KMS-11 (cell line): ENCODE measurements around the gene DPM3.

Source experiments
- H2AFZ ChIP-seq: fragments of 200-600 bp; sonication (generic); 2 replicates; pipeline ENCODE4 v1.6.1; 2016; ENCODE audit warnings: antibody characterized with exemption, mixed run types, low read depth
- H3K27ac ChIP-seq: fragments of 200-600 bp; sonication (generic); 2 replicates; pipeline ENCODE4 v1.6.1; 2016; ENCODE audit warnings: mild to moderate bottlenecking, mixed run types
- H3K27me3 ChIP-seq: fragments of 200-600 bp; sonication (generic); 2 replicates; pipeline ENCODE4 v1.6.1; 2017; ENCODE audit warnings: mild to moderate bottlenecking, low read depth, mixed run types, moderate library complexity; ENCODE audit not compliant: insufficient read depth
- H3K36me3 ChIP-seq: fragments of 200-600 bp; sonication (generic); 2 replicates; pipeline ENCODE4 v1.6.1; 2017; ENCODE audit warnings: mild to moderate bottlenecking, mixed run types; ENCODE audit not compliant: insufficient read depth
- H3K4me1 ChIP-seq: fragments of 200-600 bp; sonication (generic); 2 replicates; pipeline ENCODE4 v1.6.1; 2016; ENCODE audit warnings: mild to moderate bottlenecking, low read depth, mixed run types; ENCODE audit not compliant: poor library complexity, severe bottlenecking
- H3K4me2 ChIP-seq: fragments of 200-600 bp; sonication (generic); 2 replicates; pipeline ENCODE4 v1.7.0; 2016; ENCODE audit warnings: mild to moderate bottlenecking, mixed run types
- H3K4me3 ChIP-seq: fragments of 200-600 bp; sonication (generic); IDR thresholded peaks from 2 replicates; pipeline ENCODE4 v1.6.1; 2017; ENCODE audit warnings: low read depth, low read length, mixed read lengths; ENCODE audit not compliant: insufficient read depth
- H3K79me2 ChIP-seq: fragments of 200-600 bp; sonication (generic); 2 replicates; pipeline ENCODE4 v1.6.1; 2016; ENCODE audit warnings: low read depth, mixed run types; ENCODE audit not compliant: insufficient read depth
- H3K9ac ChIP-seq: fragments of 200-600 bp; sonication (generic); 2 replicates; pipeline ENCODE4 v1.6.1; 2016; ENCODE audit warnings: mild to moderate bottlenecking, mixed run types
- H4K20me1 ChIP-seq: fragments of 200-600 bp; sonication (generic); 2 replicates; pipeline ENCODE4 v1.6.1; 2016; ENCODE audit warnings: mild to moderate bottlenecking, mixed run types; ENCODE audit not compliant: insufficient read depth
- CTCF ChIP-seq: fragments of 200-600 bp; sonication (generic); conservative IDR thresholded peaks from 2 replicates; pipeline ENCODE4 v1.6.1; 2017; ENCODE audit warnings: low read depth, mild to moderate bottlenecking, antibody characterized with exemption, low read length, moderate library complexity, mixed read lengths

DPM3 gene

GRCh38 chr1:155176544-155177071 is 36.3 kb upstream of the DPM3 start:
- H3K4me2 ChIP-seq, result no peak overlapping the region; the same call in 1 of the 2 replicates
- H3K27ac ChIP-seq, result no peak overlapping the region
- peaks cover 14% of the 10 kb centered on the region for H3K79me2 ChIP-seq
- H2AFZ ChIP-seq, result no peak overlapping the region
- no peak overlapping the region for H3K9ac ChIP-seq
- H3K4me1 ChIP-seq, result peaks cover 40% of the 10 kb centered on the region
- no peak overlapping the region for H3K4me3 ChIP-seq
- no peaks in the 10 kb centered on the region for H3K36me3 ChIP-seq
- TF ChIP-seq CTCF, result peak; percentile 100
- no peaks in the 10 kb centered on the region for H4K20me1 ChIP-seq
- H3K27me3 ChIP-seq, result no peaks in the 10 kb centered on the region

DNA sequence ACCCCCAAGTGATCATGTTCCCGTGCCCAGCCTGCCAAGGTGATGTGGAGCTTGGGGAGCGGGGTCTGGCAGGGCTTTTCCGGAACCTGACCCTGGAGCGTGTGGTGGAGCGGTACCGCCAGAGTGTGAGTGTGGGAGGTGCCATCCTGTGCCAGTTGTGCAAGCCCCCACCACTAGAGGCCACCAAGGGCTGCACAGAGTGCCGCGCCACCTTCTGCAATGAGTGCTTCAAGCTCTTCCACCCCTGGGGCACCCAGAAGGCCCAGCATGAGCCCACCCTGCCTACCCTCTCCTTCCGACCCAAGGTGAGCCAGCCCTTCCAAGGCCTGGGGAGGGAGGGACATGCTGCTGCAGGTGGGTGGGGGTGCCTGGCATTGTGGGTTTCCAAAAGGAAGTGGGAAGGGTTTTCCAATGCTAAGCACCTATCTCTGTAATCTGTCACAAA is 35.6 kb upstream of the DPM3 start:
- no peak overlapping the region for H3K4me2 ChIP-seq
- no peaks in the 10 kb centered on the region for H4K20me1 ChIP-seq
- no peak overlapping the region for H3K27ac ChIP-seq
- no peak overlapping the region for H2AFZ ChIP-seq
- peaks cover 18% of the 10 kb centered on the region for H3K79me2 ChIP-seq
- H3K27me3 ChIP-seq, result no peaks in the 10 kb centered on the region
- H3K4me1 ChIP-seq, result peaks cover 42% of the 10 kb centered on the region
- no peak overlapping the region for H3K9ac ChIP-seq
- no peak overlapping the region for H3K4me3 ChIP-seq
- no peaks in the 10 kb centered on the region for H3K36me3 ChIP-seq
- no peak for TF ChIP-seq CTCF

GRCh38 chr1:155175281-155175926 is 35.1 kb upstream of the DPM3 start:
- Histone ChIP-seq H4K20me1 (no peaks in the 10 kb centered on the region), H3K4me1 (peaks cover 38% of the 10 kb centered on the region), H3K27ac (no peak overlapping the region), H3K4me2 (no peak overlapping the region; the same call in 1 of the 2 replicates), H3K4me3 (no peak overlapping the region), H3K79me2 (peaks cover 18% of the 10 kb centered on the region), H3K36me3 (no peaks in the 10 kb centered on the region; the same call in 1 of the 2 replicates), H3K27me3 (no peaks in the 10 kb centered on the region), H2AFZ (no peak overlapping the region), H3K9ac (no peak overlapping the region)
- TF ChIP-seq CTCF, result no peak

DNA sequence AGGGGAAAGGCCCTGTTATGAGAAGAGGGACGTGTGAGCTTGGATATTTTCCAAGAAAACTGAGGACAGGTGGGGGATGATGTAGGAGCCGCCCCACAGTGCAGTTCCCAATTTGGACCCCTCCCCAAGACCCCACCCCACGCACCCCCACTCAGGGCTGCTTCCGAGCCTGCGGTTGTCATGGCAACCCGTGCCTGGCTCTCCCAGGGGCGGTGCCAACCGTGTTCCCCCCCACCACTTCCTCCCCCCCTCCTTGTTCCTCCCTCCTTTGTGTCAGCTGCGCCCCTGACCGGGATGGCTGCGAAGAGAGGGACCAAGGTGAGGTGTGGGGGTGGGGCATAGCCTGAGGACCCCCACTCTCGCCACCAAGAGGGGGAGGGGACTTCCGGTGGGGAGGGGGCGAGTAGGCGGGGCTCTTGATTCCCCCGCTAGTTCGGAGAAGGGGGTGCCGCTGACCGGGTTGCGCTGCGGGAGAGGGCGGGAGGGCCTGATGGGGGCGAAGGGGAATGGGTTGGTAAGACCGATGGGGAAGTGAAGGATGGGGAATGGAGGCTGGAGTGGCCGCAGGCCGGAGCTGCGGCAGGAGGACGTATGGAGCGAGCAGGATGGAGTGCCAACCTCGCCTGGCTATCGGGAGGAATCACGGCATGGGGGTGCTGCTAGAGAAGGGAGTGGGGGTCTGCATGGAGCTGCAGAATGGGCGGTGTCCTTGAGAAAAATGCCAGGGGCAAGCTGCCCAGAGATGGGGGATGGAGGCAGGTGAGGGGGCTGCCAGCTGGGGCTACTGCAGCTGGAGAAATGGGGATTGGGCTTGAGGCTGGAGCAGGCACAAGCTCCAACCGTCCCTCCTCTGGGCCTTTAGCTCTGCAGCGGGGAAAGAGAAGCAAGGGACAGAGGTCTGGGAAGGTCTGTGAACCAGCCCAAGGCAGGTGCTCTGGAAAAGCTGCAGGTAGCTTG is 34.3 kb upstream of the DPM3 start:
- Histone ChIP-seq H3K4me1 (peaks cover 38% of the 10 kb centered on the region), H4K20me1 (no peaks in the 10 kb centered on the region), H3K27me3 (no peaks in the 10 kb centered on the region), H2AFZ (peak overlapping the region; percentile 68), H3K4me3 (peak overlapping the region; percentile 92), H3K27ac (peak overlapping the region; percentile 53; the same call in 1 of the 2 replicates), H3K4me2 (peak overlapping the region; percentile 97), H3K9ac (peak overlapping the region; percentile 74), H3K79me2 (peaks cover 18% of the 10 kb centered on the region), H3K36me3 (no peaks in the 10 kb centered on the region; the same call in 1 of the 2 replicates)
- TF ChIP-seq CTCF, result no peak
